K562 treated with DMSO at 1 percent for 4 hours (cell line): Measurements from ENCODE around the gene KDSR. TPM values are rescaled to one million over a fixed set of nuclear protein-coding genes. Genes with fewer than 3 reads are reported as not detected.

Experiments
- total RNA-seq: library from RNA; unstranded; fragments of 300-600 nt; gene quantifications from 2 replicates; pipeline ENCODE4 v1.2.3, GENCODE V29; 2022; ENCODE audit not compliant: insufficient read depth

KDSR gene, protein sequence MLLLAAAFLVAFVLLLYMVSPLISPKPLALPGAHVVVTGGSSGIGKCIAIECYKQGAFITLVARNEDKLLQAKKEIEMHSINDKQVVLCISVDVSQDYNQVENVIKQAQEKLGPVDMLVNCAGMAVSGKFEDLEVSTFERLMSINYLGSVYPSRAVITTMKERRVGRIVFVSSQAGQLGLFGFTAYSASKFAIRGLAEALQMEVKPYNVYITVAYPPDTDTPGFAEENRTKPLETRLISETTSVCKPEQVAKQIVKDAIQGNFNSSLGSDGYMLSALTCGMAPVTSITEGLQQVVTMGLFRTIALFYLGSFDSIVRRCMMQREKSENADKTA
- 7.9 and 14.7 TPM in 2 replicates for total RNA-seq

DNA sequence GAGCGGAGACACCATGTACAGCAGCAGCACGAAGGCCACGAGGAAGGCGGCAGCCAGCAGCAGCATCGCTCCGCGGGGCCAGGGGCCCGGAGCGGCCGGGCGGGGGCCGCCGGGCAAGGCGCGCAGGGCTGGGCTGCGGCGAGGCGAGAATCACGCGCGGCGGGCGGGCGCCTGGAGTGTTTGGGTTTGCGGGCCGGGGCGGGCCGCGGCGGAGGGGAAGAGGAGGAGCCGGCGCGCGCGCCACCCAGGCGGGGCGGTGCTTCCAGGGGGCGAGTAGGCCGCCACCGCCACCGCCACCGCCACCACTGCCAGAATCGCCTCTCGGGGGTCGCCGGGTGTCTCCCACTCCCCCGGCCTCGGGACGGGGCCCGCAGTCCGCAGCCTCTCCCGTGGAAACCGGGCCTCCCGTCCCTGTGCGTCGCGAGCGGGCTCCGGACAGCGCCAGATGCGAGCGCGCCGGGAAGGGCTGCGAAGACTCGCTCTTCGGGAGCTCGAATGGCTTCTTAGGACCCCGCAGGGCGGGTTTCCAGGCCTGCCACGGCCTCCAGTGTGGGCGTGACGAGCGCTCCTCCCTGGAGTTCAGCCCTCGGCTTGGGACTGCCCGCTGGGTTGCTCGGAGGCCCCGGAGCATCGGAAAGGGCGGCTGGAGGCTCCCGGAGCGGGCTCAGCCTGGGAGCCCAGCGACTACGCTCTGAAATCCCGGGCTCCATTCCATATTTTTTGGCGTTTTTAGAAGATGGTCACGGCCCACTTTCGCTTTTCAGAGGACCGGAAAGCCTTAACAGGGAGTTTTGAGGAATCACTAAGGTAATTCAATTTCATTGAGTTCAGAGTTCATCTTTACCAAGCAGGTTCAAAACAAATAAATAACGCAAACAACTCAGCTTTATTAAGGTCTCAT is at the start of gene KDSR:
TSS of gene KDSR (minus strand) at position 154 of the 901 bp plus-strand sequence. CDS start at position 66, 88 bp downstream.

GRCh38 chr18:63319383-63320122 is 47.5 kb downstream of the KDSR start, which contains the start of gene BCL2:
Gene BCL2 (minus strand): TSS chr18:63319769.

Other genes starting within 250 kb of the KDSR start
- 0.15 TPM in 1 of 2 replicates, not detected in the other for gene BCL2, start 47.4 kb downstream of the KDSR start, total RNA-seq
- gene VPS4B, start 55.3 kb upstream of the KDSR start, total RNA-seq, result 7.1 and 10.4 TPM in 2 replicates
- gene SERPINB5, start 109.8 kb upstream of the KDSR start, total RNA-seq, result not detected in 2 replicates
- not detected in 2 replicates for gene SERPINB12, start 175.2 kb upstream of the KDSR start, total RNA-seq
- gene SERPINB13, start 220.1 kb upstream of the KDSR start, total RNA-seq, result not detected in 2 replicates